Putamen (tissue), 1 donor: ENCODE measurements around the gene ACVR1.

Experiments used
- DNase-seq: peaks from one replicate; pipeline ENCODE4 v3.0.0-alpha.2; 2016; ENCODE audit warnings: low spot score

ACVR1 gene

GRCh38 chr2:157856187-157856515, 20.0 kb downstream of the ACVR1 start:
- DNase-seq = no peak

- DNase-seq = no peak
Measured at GRCh38 chr2:157853820-157854219, 22.3 kb downstream of the ACVR1 start.

- DNase-seq = no peak
Measured at GRCh38 chr2:157853211-157853610, 22.9 kb downstream of the ACVR1 start.

GRCh38 chr2:157849591-157849990, 26.5 kb downstream of the ACVR1 start:
- DNase-seq = no peak

DNA sequence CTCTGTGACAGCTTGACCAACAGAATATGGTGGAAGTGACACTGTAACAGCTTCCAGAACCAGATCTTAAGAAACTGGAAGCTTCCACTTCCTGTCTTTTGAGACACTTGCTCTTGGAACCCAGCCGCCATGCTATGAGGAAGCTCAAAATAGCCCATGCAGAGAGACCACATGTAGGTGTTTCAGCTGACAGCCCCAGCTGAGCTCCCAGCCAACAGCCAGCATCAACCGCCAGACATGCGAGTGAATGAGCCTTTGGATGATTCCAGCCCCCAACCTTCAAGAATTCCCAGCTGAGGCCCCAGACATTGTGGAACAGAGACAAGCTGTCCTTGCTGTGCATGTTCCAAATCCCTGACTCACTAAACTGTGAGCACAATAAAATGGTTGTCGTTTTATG, 27.9 kb downstream of the ACVR1 start:
- no peak for DNase-seq

- no peak for DNase-seq
Measured at GRCh38 chr2:157845081-157845480, 31.0 kb downstream of the ACVR1 start.

DNA sequence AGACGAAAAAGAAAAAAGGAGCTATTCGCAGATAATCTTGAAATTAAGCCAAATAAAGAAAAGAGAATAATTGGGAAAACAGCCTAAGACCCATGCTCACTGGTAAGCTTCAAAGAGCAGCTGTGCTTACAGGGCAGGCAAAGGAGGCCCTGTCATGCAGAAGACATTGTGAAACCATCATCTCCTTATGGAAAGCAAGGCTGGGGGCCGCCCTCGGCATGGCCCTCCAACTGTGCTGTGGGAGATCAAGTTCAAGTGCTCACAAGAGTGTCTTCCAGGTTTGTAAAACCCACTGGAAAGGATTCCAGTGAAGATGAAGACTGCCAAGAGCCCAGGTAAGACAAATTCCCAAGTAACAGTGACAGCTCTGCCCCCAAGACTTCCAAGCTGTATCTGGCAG, 32.2 kb downstream of the ACVR1 start:
- no peak for DNase-seq

- no peak for DNase-seq
Measured at GRCh38 chr2:157843081-157843480, 33.0 kb downstream of the ACVR1 start.

DNA sequence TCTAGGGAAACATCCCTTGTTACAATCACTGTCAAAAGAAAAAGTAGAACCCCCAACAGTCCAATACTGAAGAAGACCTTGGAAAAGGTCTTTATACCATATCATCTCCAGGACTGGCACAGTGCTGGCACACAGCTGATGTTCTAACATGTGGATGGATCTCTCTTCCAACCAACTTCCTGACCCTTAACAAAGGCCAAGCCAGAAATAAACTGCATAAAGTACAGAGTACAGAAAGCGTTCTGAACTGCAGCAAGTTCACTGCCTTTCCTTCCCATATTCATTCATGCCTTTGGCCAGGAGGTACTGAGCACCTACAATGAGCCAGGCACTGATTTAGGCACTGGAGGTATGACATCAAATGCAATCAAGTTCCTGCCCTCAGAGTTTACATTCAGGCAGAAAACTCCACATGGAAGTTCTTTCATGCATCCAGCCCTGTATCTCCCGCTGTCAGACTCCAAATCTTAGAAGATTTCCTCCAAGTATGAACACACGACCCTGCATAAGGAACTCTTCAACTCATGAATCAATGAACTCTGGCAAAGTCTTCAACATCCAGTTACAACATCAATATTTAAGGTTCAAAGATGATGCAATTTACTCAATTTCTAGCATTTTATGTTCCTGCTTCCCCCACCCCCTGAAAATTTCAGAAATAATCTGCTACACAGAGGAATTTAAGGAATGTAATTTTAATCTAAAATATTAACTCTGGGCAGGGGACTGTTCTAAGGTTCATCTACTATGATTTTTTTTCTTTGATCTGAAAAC, 33.8 kb downstream of the ACVR1 start:
- no peak for DNase-seq

- DNase-seq = no peak
Measured at GRCh38 chr2:157841485-157841884, 34.6 kb downstream of the ACVR1 start.

DNA sequence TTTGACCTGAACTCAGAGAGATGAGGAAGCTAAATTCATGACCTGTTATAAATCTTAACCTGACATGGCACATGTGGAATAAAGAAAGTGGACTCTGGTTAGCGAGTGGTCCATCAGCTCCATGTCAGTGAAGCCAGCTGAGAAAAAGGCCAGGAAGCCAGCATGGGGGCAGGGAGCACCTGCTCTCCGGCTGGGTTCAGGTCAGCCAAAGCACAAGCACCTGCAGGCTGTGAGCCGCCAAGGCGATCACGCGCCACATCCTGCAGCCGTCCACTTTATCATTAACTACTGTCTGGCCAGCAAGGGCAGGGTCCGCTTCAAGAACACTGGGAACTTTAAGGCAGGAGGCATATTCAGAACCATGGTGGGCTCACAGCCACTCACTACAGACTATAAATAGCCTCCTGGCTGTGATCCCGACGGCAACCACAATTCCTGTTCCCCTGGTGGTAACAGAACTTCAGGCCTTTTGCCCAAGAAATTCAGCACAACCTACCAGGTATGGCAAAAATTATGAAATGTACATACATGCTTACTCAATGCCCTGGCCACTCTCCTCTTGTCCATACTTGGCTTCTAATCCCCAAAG, 35.5 kb downstream of the ACVR1 start:
- no peak for DNase-seq

GRCh38 chr2:157839822-157840221, 36.3 kb downstream of the ACVR1 start:
- no peak for DNase-seq

DNA sequence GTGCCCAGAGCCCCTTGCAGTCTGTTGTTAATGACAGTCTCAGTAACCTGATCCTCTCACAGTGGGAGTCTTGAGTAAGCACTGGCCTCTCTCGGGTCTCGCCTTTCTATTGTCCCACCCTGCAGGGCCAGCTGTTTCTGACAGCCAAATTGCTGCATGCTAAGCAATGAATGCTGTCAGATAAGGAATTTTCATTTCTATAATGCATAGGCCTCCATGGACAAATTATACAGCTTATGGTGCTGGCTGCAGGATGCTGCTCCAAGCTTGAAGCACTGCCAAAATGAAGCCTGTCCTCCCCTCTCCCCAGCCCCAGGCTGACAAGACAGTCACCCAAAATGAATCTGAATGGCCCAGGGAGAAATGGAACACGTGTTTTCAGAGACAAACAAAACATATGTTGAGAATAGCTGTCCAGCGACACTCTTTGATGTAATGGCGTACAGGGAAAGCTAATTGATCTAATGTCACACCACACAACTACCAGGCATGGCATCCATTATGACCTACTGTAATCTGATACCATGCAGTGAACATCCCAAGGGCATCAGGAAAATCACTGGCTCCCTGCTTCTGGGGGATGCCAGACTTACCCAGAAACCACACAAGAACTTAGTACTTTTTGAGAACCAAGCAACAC, 36.8 kb downstream of the ACVR1 start:
- DNase-seq = no peak

DNA sequence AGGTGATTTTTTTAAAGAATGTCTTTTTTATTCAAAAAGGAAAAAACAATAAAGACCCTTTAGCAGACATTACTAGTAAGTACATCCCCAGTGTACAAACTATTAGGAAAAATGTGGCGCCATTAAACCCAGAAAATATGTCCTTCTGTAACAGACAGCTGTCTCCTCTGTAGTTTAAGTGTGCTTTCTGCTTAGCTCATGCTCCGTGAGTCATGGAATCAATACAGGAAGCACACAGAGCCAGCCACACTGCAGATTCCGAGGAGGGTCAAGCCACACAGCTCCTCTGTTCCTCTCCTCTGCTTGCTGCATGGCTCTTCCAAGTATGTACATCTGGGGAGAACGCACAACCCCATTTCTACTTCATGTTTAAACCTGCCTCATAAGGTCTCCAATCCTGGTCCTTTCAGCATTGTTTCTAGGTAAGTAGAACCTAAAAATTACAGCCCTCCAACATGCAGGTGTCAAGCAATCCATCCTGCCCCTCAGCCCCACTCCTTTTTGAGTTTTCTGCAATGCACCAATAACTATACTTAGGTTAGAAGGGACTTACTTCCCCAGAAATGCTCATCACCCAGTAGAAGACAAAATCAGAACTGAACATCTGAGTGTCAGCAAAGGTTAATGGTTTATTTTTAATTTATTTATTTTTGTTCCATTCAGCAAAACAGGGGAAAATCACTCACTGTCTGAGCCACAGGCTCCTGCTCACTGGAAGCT, 37.5 kb downstream of the ACVR1 start:
- no peak for DNase-seq

DNA sequence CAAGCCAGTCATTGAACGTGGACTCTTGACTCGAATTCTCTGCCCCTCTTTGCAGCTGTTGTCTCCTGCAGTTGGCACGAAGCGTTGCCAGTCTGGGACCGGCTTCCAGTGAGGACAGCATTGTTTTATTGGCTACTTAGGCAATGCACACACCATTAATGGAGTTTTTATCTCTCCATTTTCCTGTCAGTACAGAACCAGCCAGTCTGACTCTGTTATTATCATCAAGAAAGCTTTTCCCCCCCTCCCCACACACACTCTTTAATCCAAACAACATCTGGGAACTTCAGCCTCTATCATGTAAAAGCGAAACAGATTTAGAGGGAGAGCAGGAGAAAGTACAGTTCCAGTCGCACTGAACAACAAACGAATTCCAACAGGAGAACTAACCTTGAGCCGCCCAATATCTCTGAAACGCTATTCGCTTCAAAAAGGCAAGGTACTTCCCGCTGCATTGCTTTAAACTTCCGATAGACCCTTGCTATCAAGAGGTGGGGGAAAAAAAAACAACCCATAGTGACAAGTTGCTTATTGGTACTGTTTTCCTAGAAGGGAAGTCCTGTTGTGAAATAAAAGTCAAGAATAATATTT, 38.2 kb downstream of the ACVR1 start:
- peak; percentile 58 for DNase-seq

DNA sequence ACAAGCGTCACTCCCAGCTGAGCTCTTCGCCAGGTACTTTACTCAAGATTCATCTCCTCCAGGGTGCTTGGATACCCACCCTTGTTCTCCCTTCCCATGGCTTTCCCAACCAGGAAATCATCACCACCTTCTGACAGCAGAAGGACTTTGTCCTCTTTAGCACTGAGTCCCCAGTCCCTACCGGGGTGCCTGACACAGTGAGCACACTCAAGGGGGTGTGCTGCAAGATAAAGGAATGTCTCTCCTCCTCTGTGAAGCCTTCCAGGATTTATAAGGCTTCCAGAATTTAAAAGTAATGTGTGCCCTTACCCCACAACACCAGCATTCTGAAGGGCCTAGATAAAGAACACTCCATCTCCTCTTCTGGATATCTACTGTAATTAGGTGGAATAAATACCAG, 39.6 kb downstream of the ACVR1 start:
- no peak for DNase-seq

GRCh38 chr2:157835425-157835824, 40.7 kb downstream of the ACVR1 start:
- no peak for DNase-seq

GRCh38 chr2:157835006-157835405, 41.1 kb downstream of the ACVR1 start:
- no peak for DNase-seq

DNA sequence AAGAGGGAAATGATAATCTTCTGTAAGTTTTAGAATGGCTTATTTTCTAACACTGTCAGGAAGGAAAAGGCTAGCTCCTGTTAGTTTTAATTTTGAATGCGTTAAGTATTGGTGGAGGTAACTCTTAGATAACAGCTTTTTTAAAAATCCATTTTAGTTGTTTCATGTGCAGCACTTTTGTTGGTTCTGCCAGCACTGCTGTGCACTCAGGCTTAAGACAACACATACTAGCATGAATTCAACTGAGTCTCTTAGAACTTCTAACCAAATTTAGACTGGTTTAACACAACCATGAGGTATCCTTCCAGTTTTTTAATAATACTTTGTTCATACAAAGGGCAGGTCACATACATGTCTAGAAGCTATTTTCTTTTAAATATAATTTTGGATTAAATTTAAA, 42.4 kb downstream of the ACVR1 start:
- no peak for DNase-seq

GRCh38 chr2:157831573-157832315, 44.4 kb downstream of the ACVR1 start:
- no peak for DNase-seq

- peak; percentile 57 for DNase-seq
Measured at GRCh38 chr2:157830696-157831570, 45.2 kb downstream of the ACVR1 start.
